Measurements from ENCODE around the gene VAPA. TPM values are rescaled to one million over a fixed set of nuclear protein-coding genes. Genes with fewer than 3 reads are reported as not detected.
A peak's percentile ranks its signal among the peaks of the same experiment; 100 is the strongest.

The VAPA gene
- total RNA-seq, 2 donors from 2014 or later, result 122 to 168 TPM

- Mint-ChIP-seq H3K27ac (no peak overlapping the region), H3K36me3 (ENCODE audit: low read depth) (no peaks in the 10 kb centered on the region), H3K27me3 (ENCODE audit: insufficient read depth) (peaks cover under 1% of the 10 kb centered on the region), H3K4me3 (no peak overlapping the region), H3K4me1 (no peaks in the 10 kb centered on the region), H3K9me3 (peaks cover 2% of the 10 kb centered on the region)
- 94 to 100% methylated on average over 4 to 7 of the region's 7 CpGs for WGBS, 2 experiments (ENCODE audit: insufficient coverage in 1 of 2, insufficient read length in 1 of 2)
- Histone ChIP-seq H3K27me3 (ENCODE audit: control insufficient read depth, insufficient read depth, low read length, poor library complexity, severe bottlenecking) (no peaks in the 10 kb centered on the region), H3K36me3 (ENCODE audit: control insufficient read depth, insufficient read depth, low read length) (no peaks in the 10 kb centered on the region), H3K9ac (ENCODE audit: extremely low read depth, low read length, poor library complexity, severe bottlenecking) (no peak overlapping the region), H3K4me3 (ENCODE audit: low read length) (no peak overlapping the region), H3K4me1 (ENCODE audit: control insufficient read depth, insufficient read depth, low read length) (no peaks in the 10 kb centered on the region), H3K9me3 (ENCODE audit: control insufficient read depth, low read length) (peaks cover 13% of the 10 kb centered on the region), H3K27ac (ENCODE audit: low read depth, low read length) (no peak overlapping the region)
- no peak for TF ChIP-seq CTCF (conservative IDR thresholded peaks at IDR 0.05)
- no peak for DNase-seq
Observed at GRCh38 chr18:10003866-10004265, 90.0 kb downstream of the VAPA start.

- H3K9ac ChIP-seq (ENCODE audit: extremely low read depth, low read length, poor library complexity, severe bottlenecking), result no peak overlapping the region
- 81 to 89% methylated on average over 4 of the region's 4 CpGs for WGBS, 2 experiments (ENCODE audit: insufficient coverage in 1 of 2, insufficient read length in 1 of 2)
- H3K4me3 Mint-ChIP-seq, result no peak overlapping the region
- H3K9me3 ChIP-seq (ENCODE audit: control insufficient read depth, low read length), result no peaks in the 10 kb centered on the region
- H3K36me3 Mint-ChIP-seq (ENCODE audit: low read depth), result no peaks in the 10 kb centered on the region
- no peak for TF ChIP-seq CTCF (conservative IDR thresholded peaks at IDR 0.05)
- H3K4me1 ChIP-seq (ENCODE audit: control insufficient read depth, insufficient read depth, low read length), result no peaks in the 10 kb centered on the region
- no peaks in the 10 kb centered on the region for H3K9me3 Mint-ChIP-seq
- H3K27ac ChIP-seq (ENCODE audit: low read depth, low read length), result peak overlapping the region; percentile 63
- peaks cover 7% of the 10 kb centered on the region for H3K27me3 Mint-ChIP-seq (ENCODE audit: insufficient read depth)
- no peaks in the 10 kb centered on the region for H3K36me3 ChIP-seq (ENCODE audit: control insufficient read depth, insufficient read depth, low read length)
- no peaks in the 10 kb centered on the region for H3K27me3 ChIP-seq (ENCODE audit: control insufficient read depth, insufficient read depth, low read length, poor library complexity, severe bottlenecking)
- H3K4me1 Mint-ChIP-seq, result no peaks in the 10 kb centered on the region
- no peak for DNase-seq
- no peak overlapping the region for H3K27ac Mint-ChIP-seq
- no peak overlapping the region for H3K4me3 ChIP-seq (ENCODE audit: low read length)
Observed at GRCh38 chr18:10006311-10006893, 92.6 kb downstream of the VAPA start.

- Histone ChIP-seq H3K27ac (ENCODE audit: low read depth, low read length) (no peak overlapping the region), H3K9me3 (ENCODE audit: control insufficient read depth, low read length) (no peaks in the 10 kb centered on the region), H3K36me3 (ENCODE audit: control insufficient read depth, insufficient read depth, low read length) (no peaks in the 10 kb centered on the region), H3K27me3 (ENCODE audit: control insufficient read depth, insufficient read depth, low read length, poor library complexity, severe bottlenecking) (no peaks in the 10 kb centered on the region), H3K4me1 (ENCODE audit: control insufficient read depth, insufficient read depth, low read length) (no peaks in the 10 kb centered on the region), H3K9ac (ENCODE audit: extremely low read depth, low read length, poor library complexity, severe bottlenecking) (no peak overlapping the region), H3K4me3 (ENCODE audit: low read length) (no peak overlapping the region)
- WGBS, 2 experiments (ENCODE audit: insufficient coverage in 1 of 2, insufficient read length in 1 of 2), result 88 to 98% methylated on average over 2 to 3 of the region's 3 CpGs
- no peak for TF ChIP-seq CTCF (conservative IDR thresholded peaks at IDR 0.05)
- Mint-ChIP-seq H3K9me3 (no peaks in the 10 kb centered on the region), H3K4me3 (no peak overlapping the region), H3K27me3 (ENCODE audit: insufficient read depth) (peaks cover 9% of the 10 kb centered on the region), H3K36me3 (ENCODE audit: low read depth) (no peaks in the 10 kb centered on the region), H3K27ac (no peak overlapping the region), H3K4me1 (no peaks in the 10 kb centered on the region)
- DNase-seq, result peak; percentile 1
Observed at GRCh38 chr18:10008006-10008647, 94.3 kb downstream of the VAPA start.

Other genes with a start within 250 kb of the VAPA start
- gene RAB31, start 205.7 kb upstream of the VAPA start, total RNA-seq, result 10 to 100 TPM; 11.7 to 20.3 TPM
- gene TXNDC2, start 28.0 kb upstream of the VAPA start, total RNA-seq, result not detected

All from endodermal cell (in vitro differentiated cells).